GM10266 (cell line): ENCODE results near the gene MND1.
A peak's percentile ranks its signal among the peaks of the same experiment; 100 is the strongest.

Experiments used
- DNase-seq: peaks from one replicate; pipeline ENCODE4 v3.0.0; 2012; ENCODE audit errors: extremely low spot score
- CTCF ChIP-seq: IDR thresholded peaks from 2 replicates; pipeline ENCODE4 v1.5.1; 2012; ENCODE audit warnings: mild to moderate bottlenecking, low read depth; ENCODE audit not compliant: control insufficient read depth, insufficient read depth; ENCODE audit errors: missing control alignments

Gene MND1

GRCh38 chr4:153318696-153319320 is 25.7 kb upstream of the MND1 start:
- peak; percentile 69 for TF ChIP-seq CTCF
- DNase-seq = peak; percentile 51

- DNase-seq = no peak
- no peak for TF ChIP-seq CTCF
Measured at GRCh38 chr4:153322791-153323190, 21.7 kb upstream of the MND1 start.

- TF ChIP-seq CTCF = no peak
Measured at GRCh38 chr4:153324046-153324445, 20.4 kb upstream of the MND1 start.

GRCh38 chr4:153325558-153325957 is 18.9 kb upstream of the MND1 start:
- DNase-seq = no peak
- TF ChIP-seq CTCF = no peak

More at GRCh38 chr4:153324046-153324445, 20.4 kb upstream of the MND1 start:
- DNase-seq = no peak

- DNase-seq = no peak
- TF ChIP-seq CTCF = no peak
Measured at GRCh38 chr4:153326513-153326912, 18.0 kb upstream of the MND1 start.

- no peak for TF ChIP-seq CTCF
Measured at GRCh38 chr4:153327247-153327646, 17.2 kb upstream of the MND1 start.

GRCh38 chr4:153332936-153333335 is 11.6 kb upstream of the MND1 start:
- no peak for TF ChIP-seq CTCF
- DNase-seq = no peak

More at GRCh38 chr4:153327247-153327646, 17.2 kb upstream of the MND1 start:
- no peak for DNase-seq
